Keratinocyte (primary cell): ENCODE results near the gene ALK.

Source experiments
- EZH2 ChIP-seq: IDR thresholded peaks from one replicate; pipeline ENCODE4 v1.6.1; 2012; ENCODE audit warnings: inconsistent platforms, mild to moderate bottlenecking, low read length, moderate library complexity
- TF ChIP-seq, protein P1 (sequence below), 3 experiments: IDR thresholded peaks in 1 of 3; conservative IDR thresholded peaks in 1 of 3; optimal IDR thresholded peaks in 1 of 3; 2 replicates in 2 of 3; 3 replicates in 1 of 3; pipeline versions ENCODE3 to v1.5.1; 2011; ENCODE audit warnings: low read length in 3 of 3, mild to moderate bottlenecking in 3 of 3, moderate library complexity in 2 of 3, control low read depth in 1 of 3, inconsistent platforms in 1 of 3; ENCODE audit not compliant: insufficient read depth in 2 of 3; ENCODE audit errors: extremely low read depth in 1 of 3

GRCh38 chr2:29892585-29893259, 28.7 kb downstream of the ALK start:
- TF ChIP-seq, protein P1, sequence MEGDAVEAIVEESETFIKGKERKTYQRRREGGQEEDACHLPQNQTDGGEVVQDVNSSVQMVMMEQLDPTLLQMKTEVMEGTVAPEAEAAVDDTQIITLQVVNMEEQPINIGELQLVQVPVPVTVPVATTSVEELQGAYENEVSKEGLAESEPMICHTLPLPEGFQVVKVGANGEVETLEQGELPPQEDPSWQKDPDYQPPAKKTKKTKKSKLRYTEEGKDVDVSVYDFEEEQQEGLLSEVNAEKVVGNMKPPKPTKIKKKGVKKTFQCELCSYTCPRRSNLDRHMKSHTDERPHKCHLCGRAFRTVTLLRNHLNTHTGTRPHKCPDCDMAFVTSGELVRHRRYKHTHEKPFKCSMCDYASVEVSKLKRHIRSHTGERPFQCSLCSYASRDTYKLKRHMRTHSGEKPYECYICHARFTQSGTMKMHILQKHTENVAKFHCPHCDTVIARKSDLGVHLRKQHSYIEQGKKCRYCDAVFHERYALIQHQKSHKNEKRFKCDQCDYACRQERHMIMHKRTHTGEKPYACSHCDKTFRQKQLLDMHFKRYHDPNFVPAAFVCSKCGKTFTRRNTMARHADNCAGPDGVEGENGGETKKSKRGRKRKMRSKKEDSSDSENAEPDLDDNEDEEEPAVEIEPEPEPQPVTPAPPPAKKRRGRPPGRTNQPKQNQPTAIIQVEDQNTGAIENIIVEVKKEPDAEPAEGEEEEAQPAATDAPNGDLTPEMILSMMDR (optimal IDR thresholded peaks at IDR 0.05 in 1 of 3, IDR thresholded peaks at IDR 0.05 in 1 of 3, conservative IDR thresholded peaks at IDR 0.05 in 1 of 3; ENCODE audit: extremely low read depth in 1 of 3, insufficient read depth in 2 of 3, low read length in 3 of 3): no peak
- no peak for TF ChIP-seq EZH2
